Lower leg skin (tissue), 3 donors: ENCODE data around the gene ATG7.

Source experiments
- POLR2A ChIP-seq, 2 donors: fragments of 450-650 bp; IDR thresholded peaks; one replicate each; pipeline ENCODE4 v1.6.1; 2016 to 2017; ENCODE audit warnings: antibody characterized with exemption in 2 of 2, mild to moderate bottlenecking in 1 of 2, moderate library complexity in 1 of 2
- TF ChIP-seq, protein P1 (sequence below), 3 donors: fragments of 450-650 bp; IDR thresholded peaks; one replicate each; pipeline ENCODE4 v1.5.1; 2016; ENCODE audit warnings: antibody characterized with exemption in 3 of 3, mild to moderate bottlenecking in 3 of 3, moderate library complexity in 2 of 3

DNA sequence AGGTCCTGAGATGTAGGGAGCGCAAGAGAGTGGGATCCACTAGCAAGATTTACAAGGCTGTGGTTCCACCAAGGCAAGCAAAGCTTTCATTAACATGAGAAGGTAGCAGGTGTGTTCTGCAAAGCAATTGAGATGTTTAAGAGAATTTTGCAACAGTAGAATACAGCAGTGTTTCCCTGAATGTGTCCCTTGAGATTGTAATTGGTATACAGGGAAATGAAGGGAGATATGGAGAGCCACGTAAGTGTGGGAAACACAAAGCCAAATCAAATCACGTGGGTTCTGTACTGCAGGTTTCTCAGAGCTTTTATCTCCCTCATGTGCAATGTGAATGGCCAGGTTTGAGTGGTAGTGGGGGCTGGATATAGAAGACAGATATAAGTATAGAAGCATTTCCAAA lies 67.3 kb downstream of the ATG7 start:
- TF ChIP-seq, protein P1, sequence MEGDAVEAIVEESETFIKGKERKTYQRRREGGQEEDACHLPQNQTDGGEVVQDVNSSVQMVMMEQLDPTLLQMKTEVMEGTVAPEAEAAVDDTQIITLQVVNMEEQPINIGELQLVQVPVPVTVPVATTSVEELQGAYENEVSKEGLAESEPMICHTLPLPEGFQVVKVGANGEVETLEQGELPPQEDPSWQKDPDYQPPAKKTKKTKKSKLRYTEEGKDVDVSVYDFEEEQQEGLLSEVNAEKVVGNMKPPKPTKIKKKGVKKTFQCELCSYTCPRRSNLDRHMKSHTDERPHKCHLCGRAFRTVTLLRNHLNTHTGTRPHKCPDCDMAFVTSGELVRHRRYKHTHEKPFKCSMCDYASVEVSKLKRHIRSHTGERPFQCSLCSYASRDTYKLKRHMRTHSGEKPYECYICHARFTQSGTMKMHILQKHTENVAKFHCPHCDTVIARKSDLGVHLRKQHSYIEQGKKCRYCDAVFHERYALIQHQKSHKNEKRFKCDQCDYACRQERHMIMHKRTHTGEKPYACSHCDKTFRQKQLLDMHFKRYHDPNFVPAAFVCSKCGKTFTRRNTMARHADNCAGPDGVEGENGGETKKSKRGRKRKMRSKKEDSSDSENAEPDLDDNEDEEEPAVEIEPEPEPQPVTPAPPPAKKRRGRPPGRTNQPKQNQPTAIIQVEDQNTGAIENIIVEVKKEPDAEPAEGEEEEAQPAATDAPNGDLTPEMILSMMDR (IDR thresholded peaks at IDR 0.05): no peak
- no peak for TF ChIP-seq POLR2A (IDR thresholded peaks at IDR 0.05)
